CD4-positive, alpha-beta T cell treated with Interleukin-4 for 1 hour (primary cell): ENCODE data around the gene MAGI1.

Experiments used
- DNase-seq, 2 donors: peaks; one replicate each; pipeline ENCODE4 v3.0.0-alpha.2; 2020 to 2022

The MAGI1 gene

GRCh38 chr3:65938676-65939075 lies 100.0 kb downstream of the MAGI1 start:
- DNase-seq = no peak

- no peak for DNase-seq
Observed at GRCh38 chr3:65938147-65938546, 100.6 kb downstream of the MAGI1 start.

- DNase-seq = no peak
Observed at GRCh38 chr3:65936908-65937638, 101.6 kb downstream of the MAGI1 start.

GRCh38 chr3:65935724-65936123 lies 103.0 kb downstream of the MAGI1 start:
- DNase-seq = no peak

- no peak for DNase-seq
Observed at GRCh38 chr3:65930648-65931047, 108.1 kb downstream of the MAGI1 start.

- no peak for DNase-seq
Observed at GRCh38 chr3:65928110-65928509, 110.6 kb downstream of the MAGI1 start.

GRCh38 chr3:65927576-65927975 lies 111.1 kb downstream of the MAGI1 start:
- DNase-seq = no peak

- no peak for DNase-seq
Observed at GRCh38 chr3:65925254-65925954, 113.3 kb downstream of the MAGI1 start.

- DNase-seq = no peak
Observed at GRCh38 chr3:65924762-65925161, 114.0 kb downstream of the MAGI1 start.

- DNase-seq = no peak
Observed at GRCh38 chr3:65922441-65922840, 116.3 kb downstream of the MAGI1 start.

- no peak for DNase-seq
Observed at GRCh38 chr3:65919826-65920225, 118.9 kb downstream of the MAGI1 start.

- DNase-seq = no peak
Observed at GRCh38 chr3:65915477-65915876, 123.2 kb downstream of the MAGI1 start.

GRCh38 chr3:65914740-65915367 lies 123.9 kb downstream of the MAGI1 start:
- DNase-seq = no peak

GRCh38 chr3:65914032-65914739 lies 124.5 kb downstream of the MAGI1 start:
- no peak for DNase-seq

- DNase-seq = no peak
Observed at GRCh38 chr3:65912647-65913046, 126.1 kb downstream of the MAGI1 start.

- no peak for DNase-seq
Observed at GRCh38 chr3:65908588-65908987, 130.1 kb downstream of the MAGI1 start.

GRCh38 chr3:65907232-65908130 lies 131.2 kb downstream of the MAGI1 start:
- DNase-seq = no peak

- no peak for DNase-seq
Observed at GRCh38 chr3:65905771-65906170, 132.9 kb downstream of the MAGI1 start.

GRCh38 chr3:65904016-65904415 lies 134.7 kb downstream of the MAGI1 start:
- no peak for DNase-seq

GRCh38 chr3:65902304-65902793 lies 136.4 kb downstream of the MAGI1 start:
- no peak for DNase-seq

GRCh38 chr3:65901226-65901625 lies 137.5 kb downstream of the MAGI1 start:
- DNase-seq = no peak

- DNase-seq = no peak
Observed at GRCh38 chr3:65899226-65899625, 139.5 kb downstream of the MAGI1 start.
